Measurements from ENCODE around the gene OTOG. TPM values are rescaled to one million over a fixed set of nuclear protein-coding genes. Genes with fewer than 3 reads are reported as not detected.

The OTOG gene
- total RNA-seq, 3 donors from 2014 or later = 0.06 TPM; not detected in 2

GRCh38 chr11:17504330-17505107, 42.5 kb upstream of the OTOG start:
- Histone ChIP-seq H3K36me3 (ENCODE audit: low read depth) (no peaks in the 10 kb centered on the region), H3K4me3 (no peak overlapping the region), H3K9me3 (no peaks in the 10 kb centered on the region), H3K4me1 (ENCODE audit: low read depth) (no peaks in the 10 kb centered on the region)
- peak; percentile 68 for TF ChIP-seq CTCF (IDR thresholded peaks at IDR 0.05)
- DNase-seq (peak; percentile 73 to 92 (median 84)), ATAC-seq (peak; percentile 80)
- intact Hi-C loops (cut with DNase I, micrococcal nuclease) = loop anchor here (1.0 to 2.0 kb wide), 2 partner anchors 120 kb away; no protein-coding TSS in a partner anchor

- no peaks in the 10 kb centered on the region for H3K4me1 ChIP-seq (ENCODE audit: low read depth)
- DNase-seq (no peak), ATAC-seq (no peak)
- H3K4me3 ChIP-seq = no peak overlapping the region
- no peaks in the 10 kb centered on the region for H3K9me3 ChIP-seq
- intact Hi-C loops (cut with DNase I, micrococcal nuclease) = loop anchor here in 1 of 2 donors (2.0 kb wide), 1 partner anchor 120 kb away; no protein-coding TSS in a partner anchor
- TF ChIP-seq CTCF (IDR thresholded peaks at IDR 0.05) = no peak
- H3K36me3 ChIP-seq (ENCODE audit: low read depth) = no peaks in the 10 kb centered on the region
Observed at GRCh38 chr11:17505146-17505545, 41.9 kb upstream of the OTOG start.

DNA sequence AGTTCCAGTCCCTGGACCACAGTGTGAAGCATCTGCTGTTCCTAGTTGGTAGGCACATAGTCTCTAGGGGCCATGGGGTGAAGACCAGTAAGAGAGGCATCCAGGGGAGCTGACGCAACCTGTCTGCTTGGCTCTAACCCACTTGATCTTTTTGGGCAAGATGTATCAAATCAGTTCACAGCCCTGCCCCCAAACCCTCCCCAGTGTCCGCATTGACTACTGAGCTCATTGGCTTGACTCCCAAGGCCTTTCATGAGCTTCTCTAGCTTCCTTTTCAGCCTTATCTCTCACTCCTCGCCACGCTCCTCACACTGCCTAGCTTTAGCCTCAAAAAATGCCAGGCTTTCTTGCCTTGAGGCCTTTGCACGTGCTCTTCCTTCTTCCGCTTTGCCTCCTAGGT, 40.7 kb upstream of the OTOG start:
- TF ChIP-seq CTCF (IDR thresholded peaks at IDR 0.05) = no peak
- ATAC-seq (no peak), DNase-seq (no peak)
- H3K9me3 ChIP-seq = no peaks in the 10 kb centered on the region
- no peaks in the 10 kb centered on the region for H3K36me3 ChIP-seq (ENCODE audit: low read depth)
- no peak overlapping the region for H3K4me3 ChIP-seq
- intact Hi-C loops (cut with DNase I, micrococcal nuclease) = no loop called here
- H3K4me1 ChIP-seq (ENCODE audit: low read depth) = no peaks in the 10 kb centered on the region

- TF ChIP-seq CTCF (IDR thresholded peaks at IDR 0.05) = no peak
- DNase-seq (no peak), ATAC-seq (no peak)
- Histone ChIP-seq H3K4me3 (no peak overlapping the region), H3K36me3 (ENCODE audit: low read depth) (no peaks in the 10 kb centered on the region), H3K4me1 (ENCODE audit: low read depth) (no peaks in the 10 kb centered on the region), H3K9me3 (no peaks in the 10 kb centered on the region)
- intact Hi-C loops (cut with DNase I, micrococcal nuclease) = no loop called here
Observed at GRCh38 chr11:17506942-17507341, 40.1 kb upstream of the OTOG start.

DNA sequence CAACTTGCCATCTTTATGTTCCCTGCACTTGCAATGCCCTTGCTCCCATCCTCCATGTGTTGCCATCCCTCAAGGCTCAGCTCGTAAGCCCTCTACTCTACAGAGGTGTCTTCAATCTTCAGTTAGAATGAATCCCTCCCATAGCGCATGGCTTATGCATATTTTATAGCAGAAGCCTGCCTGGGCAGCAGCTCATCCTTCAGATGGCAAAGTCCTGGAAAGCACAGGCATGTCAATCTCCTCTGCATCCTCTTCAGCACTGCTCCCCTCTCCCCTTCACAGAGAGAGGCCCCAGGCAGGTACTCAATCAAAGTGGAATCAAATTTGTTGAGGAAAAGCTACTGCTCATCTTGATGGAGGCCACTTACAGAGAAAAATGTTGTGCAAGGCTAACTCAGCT, 39.3 kb upstream of the OTOG start:
- no peaks in the 10 kb centered on the region for H3K36me3 ChIP-seq (ENCODE audit: low read depth)
- DNase-seq (no peak), ATAC-seq (no peak)
- no peak for TF ChIP-seq CTCF (IDR thresholded peaks at IDR 0.05)
- no peak overlapping the region for H3K4me3 ChIP-seq
- no peaks in the 10 kb centered on the region for H3K4me1 ChIP-seq (ENCODE audit: low read depth)
- H3K9me3 ChIP-seq = no peaks in the 10 kb centered on the region
- intact Hi-C loops (cut with DNase I, micrococcal nuclease) = no loop called here

Measured in mucosa of descending colon (tissue), 3 donors.